ENCODE measurements around the gene EEF2K.

Gene EEF2K

DNA sequence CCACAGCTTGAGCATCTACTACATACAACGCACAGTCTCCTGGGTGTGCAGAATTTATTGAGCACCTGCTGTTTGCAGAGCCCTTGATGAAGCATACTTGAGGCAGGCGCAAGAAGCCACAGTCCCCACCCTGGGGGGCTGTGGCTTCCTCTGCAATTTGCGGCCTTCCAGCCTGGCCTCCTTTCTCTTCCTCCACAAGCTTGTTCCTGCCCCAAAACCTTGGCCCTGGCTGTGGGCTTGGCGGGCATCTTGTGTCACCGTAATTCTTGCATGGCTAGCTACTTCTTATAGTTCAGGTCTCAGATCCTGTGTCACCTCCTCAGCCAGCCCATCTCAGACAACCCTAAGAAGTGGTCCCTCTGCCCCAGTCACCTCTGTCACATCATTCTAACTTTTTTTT lies 47.2 kb downstream of the EEF2K start:
- no peak for DNase-seq

DNA sequence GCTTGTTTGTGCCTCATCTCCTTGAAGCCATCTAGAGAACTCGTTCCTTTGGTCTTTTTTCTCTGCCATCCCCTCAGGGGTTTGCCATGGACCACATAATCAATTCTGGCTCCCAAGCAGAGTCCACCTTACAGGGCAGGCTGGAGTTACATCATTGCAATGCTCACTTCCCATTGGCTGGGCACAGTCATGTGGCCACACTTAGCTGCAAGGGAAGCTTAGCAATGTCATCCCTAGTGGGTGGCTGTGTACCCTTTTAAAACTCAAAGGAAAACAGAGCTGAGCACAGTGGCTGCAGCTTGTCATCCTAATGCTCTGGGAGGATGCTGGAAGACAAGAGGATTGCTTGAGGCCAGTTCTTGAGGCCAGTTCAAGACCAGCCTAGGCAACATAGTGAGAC lies 49.3 kb downstream of the EEF2K start:
- DNase-seq: no peak

DNA sequence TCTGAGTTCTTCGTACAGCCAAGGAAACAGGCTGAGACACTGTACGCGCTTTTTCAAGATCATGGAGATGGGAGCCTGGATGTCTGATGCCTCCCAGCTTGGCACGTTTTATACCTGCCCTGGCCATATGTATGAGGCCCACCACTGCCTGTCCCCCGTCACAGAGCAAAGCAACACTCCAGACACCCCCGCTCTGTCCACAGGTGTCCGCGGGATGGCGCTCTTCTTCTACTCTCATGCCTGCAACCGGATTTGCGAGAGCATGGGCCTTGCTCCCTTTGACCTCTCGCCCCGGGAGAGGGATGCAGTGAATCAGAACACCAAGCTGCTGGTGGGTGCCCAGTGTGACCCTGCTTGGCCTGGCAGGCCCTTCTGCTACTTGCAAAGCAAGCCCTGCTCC lies 51.4 kb downstream of the EEF2K start:
- DNase-seq: no peak

DNA sequence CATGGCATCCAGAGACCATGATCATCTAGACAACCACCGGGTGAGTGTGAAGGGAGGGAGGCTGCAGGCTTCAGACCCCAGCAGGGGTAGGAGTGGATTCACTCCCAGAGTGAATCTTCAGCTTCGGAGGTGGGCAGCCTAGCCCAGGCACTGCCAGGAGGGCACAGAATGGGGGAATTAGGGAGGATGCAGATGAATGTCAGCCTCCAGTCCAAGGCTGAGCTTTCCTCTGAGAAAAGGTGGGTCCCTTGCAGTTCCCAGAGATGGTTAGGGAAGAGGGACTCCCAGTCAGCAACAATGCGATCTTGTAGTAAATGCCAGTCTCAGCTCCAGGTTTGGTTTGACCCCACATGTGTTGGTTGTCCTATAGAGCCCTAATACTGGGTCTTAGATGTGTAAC lies 54.4 kb downstream of the EEF2K start:
- DNase-seq: no peak

DNA sequence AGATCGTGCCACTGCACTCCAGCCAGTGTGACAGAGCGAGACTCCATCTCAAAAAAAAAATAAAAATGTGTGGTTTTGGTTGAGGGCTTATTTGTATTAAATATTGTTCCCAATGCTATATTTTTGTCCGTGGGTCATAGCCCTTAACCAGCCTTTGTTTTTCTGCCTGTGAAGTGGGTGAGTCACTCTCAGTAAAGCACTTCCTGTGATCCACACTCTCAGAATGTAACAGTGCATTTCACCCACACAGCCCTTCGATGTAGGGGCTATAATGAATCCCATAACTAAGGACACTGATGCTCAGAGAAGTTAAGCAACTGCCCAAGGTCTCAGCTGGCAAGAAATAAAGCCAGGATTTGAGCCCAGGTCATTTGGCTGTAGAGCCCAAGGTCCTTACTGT lies 56.4 kb downstream of the EEF2K start:
- DNase-seq: no peak

DNA sequence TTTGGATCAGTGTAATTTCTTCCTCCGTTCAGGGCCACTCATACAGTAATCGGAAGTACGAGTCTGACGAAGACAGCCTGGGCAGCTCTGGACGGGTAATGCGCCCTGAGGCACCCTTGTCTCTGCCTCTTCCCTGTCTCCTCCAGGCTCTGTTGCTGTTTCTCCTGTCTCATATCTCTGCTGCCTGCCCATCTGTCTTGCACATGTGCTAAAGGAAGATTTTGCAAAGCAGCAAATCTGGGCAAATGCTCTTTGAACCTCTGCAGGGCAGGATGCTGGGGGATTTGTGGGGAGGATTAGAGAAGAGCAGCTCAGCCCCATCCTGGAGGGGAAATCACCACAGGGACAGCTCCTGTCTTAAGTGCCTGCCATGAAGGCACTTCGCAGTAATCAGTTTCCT lies 58.7 kb downstream of the EEF2K start:
- DNase-seq: no peak

DNA sequence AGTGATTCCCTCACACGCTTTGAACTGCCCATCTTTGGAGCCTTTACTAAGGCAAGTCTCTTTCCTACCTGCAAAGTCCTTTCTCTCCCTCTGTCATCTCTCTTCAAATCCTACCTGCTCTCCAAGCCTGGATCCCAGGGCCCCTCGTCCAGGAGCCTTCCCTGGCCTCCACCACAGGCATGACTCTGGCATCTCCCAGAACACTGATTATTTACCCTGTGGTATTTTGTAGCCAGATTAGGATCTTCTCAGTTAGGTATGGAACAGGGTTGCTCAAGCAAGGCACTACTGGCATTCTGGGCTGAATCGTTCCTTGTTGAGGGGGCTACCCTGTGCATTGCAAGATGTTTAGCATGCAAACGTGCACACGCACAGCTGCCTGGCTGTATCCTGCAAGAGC lies 59.3 kb downstream of the EEF2K start:
- no peak for DNase-seq

DNA sequence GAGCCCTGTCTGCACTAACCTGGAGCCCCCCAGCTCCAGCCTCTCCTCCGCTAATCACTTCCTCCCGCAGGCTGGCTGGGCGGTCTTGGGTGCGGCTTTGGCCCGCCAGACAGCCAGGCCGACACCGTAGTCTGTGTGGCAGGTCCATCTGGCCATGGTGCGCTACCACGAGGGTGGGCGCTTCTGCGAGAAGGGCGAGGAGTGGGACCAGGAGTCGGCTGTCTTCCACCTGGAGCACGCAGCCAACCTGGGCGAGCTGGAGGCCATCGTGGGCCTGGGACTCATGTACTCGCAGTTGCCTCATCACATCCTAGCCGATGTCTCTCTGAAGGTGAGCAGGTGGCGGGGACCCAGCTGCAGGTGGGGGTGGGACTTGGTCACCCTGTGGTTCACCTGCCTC lies 60.5 kb downstream of the EEF2K start:
- DNase-seq: no peak

DNA sequence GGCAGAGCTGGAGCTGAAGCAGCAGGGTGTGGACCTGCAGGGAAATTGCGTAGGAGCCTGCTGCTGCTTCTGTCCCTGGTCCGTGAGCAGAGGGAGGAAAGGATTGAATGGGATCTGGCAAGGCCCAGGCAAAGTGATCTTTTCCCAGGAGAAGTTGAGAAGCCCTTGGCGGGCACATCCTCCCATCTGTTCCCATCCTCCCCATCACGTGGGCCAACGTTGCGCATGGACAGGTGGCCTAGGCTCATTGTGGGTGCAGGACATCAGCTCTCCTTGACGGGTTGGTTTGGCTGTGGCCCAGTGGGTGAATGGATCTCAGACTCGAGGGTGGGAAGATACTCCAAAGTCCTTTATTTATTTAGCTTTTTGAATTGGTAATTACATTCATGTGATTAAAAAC lies 61.7 kb downstream of the EEF2K start:
- no peak for DNase-seq

DNA sequence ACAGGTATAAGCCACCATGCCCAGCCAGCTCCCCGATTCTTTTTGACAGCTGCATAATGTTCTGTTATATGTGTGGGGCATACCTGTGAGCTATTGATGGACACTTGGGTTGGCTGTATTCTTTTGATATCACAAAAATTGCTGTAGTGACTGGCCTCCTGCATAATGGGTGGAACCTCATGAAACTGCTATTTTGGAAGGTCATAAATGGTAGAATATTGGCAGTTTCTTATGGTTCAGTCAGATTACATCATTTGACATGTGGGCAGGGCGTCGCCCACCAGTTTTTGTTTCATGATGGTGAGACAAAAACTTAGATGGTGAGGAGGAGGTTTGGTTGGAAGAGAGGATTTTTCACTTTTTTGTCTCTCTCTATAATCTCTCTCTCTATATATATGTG lies 64.4 kb downstream of the EEF2K start:
- no peak for DNase-seq

DNA sequence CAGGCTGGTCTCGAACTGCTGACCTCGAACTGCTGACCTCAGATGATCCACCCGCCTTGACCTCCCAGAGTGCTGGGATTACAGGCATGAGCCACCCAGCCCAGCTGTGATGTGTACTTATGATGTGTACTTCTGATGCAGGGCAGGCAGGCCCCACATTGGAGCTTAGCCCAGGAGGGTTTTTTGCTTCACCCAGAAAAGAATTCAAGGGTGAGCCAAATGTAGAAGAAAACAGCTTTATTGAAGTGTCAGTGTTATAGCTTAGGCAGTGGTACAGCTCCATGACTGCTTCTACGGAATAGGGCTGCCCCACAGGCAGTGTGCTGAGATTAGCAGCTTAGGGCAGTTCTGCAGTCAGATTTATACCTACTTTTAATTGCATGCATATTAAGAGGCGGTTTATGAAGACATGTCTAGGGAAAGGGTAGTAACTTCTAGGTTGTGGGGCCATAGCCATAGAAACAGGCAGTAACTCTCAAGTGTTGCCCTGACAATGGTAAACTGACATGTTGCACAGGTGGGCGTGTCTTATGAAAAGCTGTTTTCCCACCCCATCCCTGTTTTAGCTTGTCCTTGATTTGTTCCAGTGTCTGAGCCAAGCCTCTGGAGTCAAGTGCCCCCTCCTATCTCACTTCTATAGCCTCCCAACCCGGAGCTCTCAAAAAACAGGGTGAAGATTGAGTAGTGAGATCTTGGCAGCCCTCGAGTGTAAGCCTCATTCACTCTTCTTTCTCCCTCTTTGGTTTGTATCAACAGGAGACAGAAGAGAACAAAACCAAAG lies 67.0 kb downstream of the EEF2K start:
- no peak for DNase-seq

DNA sequence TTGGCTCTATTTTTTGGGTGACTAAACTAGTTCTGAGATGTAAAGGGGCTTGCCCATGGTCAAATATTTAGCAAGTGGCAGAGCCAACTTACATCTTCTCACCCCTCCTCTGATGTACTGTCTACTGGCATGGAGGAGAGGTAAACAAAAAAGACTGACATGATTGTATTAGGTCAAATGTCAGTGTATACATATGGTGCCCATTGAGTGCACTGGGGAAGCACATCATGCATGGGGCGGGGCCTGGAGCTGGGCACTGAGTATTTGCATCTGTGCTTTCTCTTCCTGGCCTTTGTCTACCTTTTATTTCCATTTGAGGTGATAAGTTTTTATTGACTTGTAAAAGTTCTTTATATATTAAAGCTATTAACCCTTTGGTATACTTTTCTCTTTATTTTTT lies 68.8 kb downstream of the EEF2K start:
- no peak for DNase-seq

DNA sequence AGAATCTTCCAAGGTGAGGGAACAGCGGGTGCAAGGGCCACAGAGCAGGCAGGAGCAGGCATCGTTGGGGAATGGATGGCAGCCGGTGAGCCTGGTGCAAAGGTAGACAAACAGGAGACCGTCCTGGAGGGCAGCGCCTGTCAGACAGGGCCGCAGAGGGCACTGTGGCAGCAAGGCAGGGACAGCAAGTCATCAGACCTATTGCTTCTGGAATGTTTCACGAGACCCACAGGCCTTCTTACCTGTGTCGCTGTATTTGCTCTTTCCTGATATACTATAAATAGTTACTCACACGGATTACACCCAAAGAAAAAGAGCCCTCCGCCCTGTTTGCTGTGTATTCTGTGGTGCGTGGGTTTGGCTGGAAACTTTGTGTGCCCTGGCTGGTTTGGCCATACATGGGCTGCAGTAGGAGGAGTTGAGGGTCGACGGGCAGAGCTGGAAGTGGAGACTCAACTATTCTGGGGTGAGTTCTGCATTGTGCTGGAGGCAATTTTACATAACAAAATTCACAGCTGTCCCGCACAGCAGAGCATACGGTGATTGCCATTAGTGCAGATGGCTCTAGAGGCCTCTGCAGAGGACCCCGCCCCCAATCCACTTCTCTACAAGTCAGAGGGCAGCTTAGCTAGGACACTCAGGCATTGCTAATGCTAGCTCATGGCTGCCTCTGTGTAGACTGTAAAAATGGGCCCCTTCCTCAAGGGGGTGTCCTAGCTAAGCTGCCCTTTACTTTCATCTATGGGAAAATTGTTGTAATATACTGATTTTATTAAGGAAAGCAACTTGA lies 72.6 kb downstream of the EEF2K start:
- no peak for DNase-seq

DNA sequence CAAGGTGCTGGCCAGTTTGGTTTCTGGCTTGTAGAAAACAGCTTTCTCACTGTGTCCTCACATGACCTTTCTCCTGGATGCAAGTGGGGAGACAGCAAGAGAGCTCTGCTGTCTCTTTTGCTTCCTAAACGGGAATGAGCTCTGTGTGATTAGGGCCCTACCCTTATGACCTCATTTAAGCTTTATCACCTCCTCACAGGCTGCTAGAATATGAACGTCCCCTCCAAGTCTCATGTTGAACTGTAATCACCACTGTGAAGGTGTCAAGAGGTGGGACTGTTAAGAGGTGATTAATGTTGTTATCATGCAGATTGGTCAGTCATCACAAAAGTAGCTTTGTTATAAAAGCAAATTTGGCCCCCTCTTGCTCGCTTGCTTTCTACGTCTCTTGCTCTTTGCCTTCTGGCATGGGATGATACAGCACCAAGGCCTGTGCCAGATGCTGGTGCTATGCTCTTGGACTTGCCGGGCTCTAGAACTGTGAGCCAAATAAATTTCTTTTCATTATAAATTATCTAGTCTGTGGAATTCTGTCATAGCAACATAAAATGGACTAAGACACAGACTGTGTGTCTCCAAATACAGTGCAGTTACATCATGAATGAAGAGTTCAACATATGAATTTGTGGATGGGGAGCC lies 76.3 kb downstream of the EEF2K start:
- DNase-seq: no peak

DNA sequence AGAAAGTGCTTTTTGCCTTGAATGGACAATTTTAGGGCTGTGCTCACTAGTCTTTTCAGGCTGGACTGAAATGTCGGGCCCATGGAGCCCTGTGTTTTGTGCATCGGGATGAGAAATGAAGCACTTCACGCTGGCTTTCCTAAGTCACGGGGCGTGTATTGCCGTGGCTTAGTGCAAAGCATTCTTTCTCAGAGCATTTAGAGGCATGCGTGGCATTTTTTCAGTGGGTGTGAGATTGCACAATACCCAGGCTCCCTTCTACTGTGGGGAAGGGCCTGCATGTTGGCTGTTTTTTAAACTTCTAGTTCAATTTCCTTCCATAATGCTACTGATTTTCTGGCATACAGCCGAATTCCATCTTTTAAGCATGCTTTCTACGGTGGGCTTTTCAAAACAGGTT lies 78.6 kb downstream of the EEF2K start:
- DNase-seq: no peak

DNA sequence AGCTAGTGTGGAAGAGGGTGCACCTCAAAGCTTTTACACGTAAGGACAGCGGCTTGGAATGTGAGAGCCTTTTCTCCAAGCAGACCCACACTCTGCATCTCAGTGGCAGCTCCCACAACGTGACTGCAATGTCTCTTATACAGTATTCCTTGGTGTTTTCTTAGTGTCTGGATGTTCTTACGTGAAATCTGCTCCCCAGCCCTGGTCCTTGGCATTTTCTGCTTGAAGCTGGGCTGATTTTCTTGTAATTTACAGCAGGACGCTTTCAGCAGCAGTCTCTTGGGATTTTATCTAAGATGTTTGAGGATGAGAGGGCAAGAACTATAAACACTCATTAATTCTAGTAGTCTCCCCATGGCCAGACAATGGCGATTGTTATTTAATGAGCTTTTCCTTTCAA lies 79.0 kb downstream of the EEF2K start:
- no peak for DNase-seq

DNA sequence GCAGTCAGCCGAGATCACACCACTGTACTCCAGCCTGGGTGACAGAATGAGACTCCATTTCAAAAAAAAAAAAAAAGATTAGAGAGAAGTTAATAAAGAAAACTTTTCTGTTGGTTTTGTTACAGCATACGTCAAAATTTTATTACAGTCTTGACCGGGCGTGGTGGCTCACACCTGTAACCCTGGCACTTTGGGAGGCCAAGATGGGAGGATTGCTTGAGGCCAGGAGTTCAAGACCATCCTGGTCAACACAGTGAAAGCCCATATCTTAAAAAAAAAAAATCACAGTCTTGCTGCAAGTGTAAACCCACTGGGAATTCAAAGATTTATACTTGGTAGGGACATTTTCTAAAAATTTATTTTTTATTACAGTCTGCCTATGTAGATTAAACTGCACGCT lies 84.9 kb downstream of the EEF2K start:
- DNase-seq: no peak

DNA sequence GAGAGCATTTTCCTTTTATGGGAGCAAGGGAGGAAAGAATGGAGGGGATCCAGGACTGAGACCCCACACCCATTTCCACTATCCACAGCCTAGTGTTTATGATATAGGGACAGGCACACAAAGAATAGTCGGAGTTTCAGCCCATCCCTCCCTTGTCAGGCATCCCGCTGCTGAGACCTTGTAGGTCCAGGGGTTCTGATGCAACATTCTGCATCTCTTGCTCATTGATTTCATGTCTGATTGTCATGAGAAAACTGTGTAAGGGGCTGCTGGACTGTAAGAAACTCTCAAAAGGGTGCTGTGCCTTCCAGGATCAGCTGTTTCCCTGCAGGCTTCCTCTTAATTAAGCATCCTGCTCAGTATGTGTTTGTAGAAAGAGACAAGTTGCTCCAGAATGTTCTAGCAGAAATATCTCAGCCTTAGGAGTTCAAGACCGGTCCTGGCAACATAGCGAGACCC lies 85.8 kb downstream of the EEF2K start:
- no peak for DNase-seq

DNA sequence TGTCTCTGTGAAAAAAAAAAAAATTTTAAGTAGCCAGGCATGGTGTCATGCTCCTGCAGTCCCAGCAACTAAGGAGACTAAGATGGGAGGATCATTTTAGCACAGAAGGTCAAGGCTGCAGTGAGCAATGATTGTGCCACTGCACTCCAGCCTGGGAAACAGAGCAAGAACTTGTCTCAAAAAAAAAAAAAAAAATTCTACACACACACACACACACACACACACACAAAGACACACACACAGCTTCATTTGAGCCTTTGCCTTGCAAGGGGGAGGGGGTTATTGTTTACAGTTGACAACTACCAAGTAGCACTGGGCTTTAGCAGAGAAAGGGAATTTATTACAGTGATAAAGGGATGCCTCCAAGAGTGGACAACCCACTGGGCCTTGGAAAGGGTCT lies 86.2 kb downstream of the EEF2K start:
- DNase-seq: no peak

DNA sequence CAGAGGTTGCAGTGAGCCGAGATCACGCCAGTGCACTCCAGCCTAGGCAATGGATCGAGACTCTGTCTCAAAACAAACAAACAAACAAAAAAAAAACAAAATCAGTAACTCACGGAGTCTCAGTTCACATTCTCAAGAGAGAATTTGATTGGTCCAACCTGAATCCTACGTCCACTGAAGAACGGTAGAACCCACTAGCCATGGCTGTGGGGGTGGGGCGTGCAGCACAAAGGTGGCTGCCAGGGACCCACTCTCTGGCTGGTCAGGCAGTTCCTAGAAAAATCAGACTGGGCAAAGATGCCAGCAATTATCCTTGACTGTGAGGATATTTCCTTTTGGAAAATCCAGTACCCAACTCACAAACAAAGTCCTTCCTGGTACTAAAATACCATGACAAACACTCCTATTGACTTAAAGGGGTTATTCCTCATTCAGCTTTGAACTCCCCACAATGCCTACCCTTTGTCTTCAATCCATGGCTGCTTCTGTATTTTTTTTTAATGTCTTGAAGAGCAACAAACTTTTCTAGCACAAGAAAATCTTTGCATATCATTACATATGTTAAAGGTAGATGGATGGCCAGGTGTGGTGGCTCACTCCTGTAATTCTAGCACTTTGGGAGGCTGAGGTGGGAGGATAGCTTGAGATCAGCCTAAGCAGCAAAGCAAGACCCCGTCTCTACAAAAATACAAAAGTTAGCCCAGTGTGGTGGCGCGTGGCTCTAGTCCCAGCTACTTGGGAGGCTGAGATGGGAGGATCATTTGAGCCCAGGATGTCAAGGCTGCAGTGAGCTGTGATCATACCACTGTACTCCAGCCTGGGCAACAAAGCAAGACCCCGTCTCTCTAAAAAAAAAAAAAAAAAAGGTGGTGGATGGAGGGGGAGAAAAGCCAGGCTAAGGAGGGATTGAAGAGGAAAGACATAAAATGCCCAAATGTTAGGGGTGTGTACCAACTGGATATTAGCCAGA lies 87.3 kb downstream of the EEF2K start:
- no peak for DNase-seq

DNA sequence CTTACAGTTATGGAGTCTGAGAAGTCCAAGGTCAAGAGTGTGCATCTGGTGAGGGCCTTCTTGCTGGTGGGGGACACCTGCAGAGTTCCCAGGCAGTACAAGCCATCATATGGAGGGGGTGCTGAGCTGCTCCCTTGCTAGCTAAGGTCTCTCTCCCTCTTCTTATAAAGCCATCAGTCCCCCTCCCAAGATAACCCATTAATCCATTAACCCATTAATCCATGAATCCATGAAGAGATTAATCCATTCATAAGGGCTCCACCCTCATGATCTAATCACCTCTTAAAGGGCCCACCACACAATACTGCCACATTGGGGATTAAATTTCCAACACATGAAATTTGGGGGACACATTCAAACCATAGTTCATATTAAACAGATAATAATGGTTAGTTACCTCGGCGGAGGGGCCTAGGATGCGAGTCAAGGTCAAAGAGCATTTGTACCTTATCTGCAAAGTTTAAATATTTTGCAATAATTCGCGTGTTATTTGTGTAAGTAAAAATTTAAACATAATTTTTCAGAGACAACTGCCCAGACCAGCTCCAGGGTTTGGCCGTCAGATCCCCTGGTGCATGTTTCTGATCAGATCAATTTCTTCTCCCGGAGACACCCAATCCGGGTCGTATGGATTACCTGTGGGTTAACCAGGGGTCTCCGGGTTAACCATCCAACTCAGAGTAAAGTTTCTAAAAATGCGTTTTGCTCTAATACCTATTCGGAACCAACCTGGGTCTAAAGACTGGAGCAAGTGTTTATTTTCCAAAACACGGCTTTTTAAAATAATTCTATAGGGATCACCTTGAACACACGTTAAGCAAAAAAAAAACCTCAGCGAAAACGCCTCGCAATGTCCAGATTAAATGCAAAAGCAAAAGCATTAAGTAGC lies 90.4 kb downstream of the EEF2K start:
- peak in 1 of 2 experiments; percentile 39 for DNase-seq

Data from NCI-H2081 (cell line).